COLO668 (cell line): Measurements from ENCODE around the gene KCNJ6.
A peak's percentile ranks its signal among the peaks of the same experiment; 100 is the strongest.
"Not testable (repeated sequence)": the region's sequence is repeated elsewhere in the genome, so short reads cannot be mapped to it uniquely, and the experiment has no call there.

Experiments used
- DNase-seq: peaks from one replicate; lab custom pipeline; 2025; ENCODE audit not compliant: unreplicated experiment; lab: John Stamatoyannopoulos, UW

KCNJ6 gene

GRCh38 chr21:37916310-37917051 is at the start of gene KCNJ6:
Gene KCNJ6, minus strand, starts transcription at chr21:37916457. Its CDS starts 75,775 bp downstream, at chr21:37840682.
- peak; percentile 94 for DNase-seq

GRCh38 chr21:37965088-37965805 is 49.0 kb upstream of the KCNJ6 start:
- no peak for DNase-seq

GRCh38 chr21:37958537-37958936 is 42.3 kb upstream of the KCNJ6 start:
- DNase-seq: no peak

- no peak for DNase-seq
Observed at GRCh38 chr21:37956772-37957171, 40.5 kb upstream of the KCNJ6 start.

GRCh38 chr21:37945036-37945435 is 28.8 kb upstream of the KCNJ6 start:
- no peak for DNase-seq

- no peak for DNase-seq
Observed at GRCh38 chr21:37944496-37944895, 28.2 kb upstream of the KCNJ6 start.

GRCh38 chr21:37940691-37941090 is 24.4 kb upstream of the KCNJ6 start:
- no peak for DNase-seq

GRCh38 chr21:37939838-37940237 is 23.6 kb upstream of the KCNJ6 start:
- no peak for DNase-seq

- no peak for DNase-seq
Observed at GRCh38 chr21:37939251-37939650, 23.0 kb upstream of the KCNJ6 start.

GRCh38 chr21:37937668-37938067 is 21.4 kb upstream of the KCNJ6 start:
- no peak for DNase-seq

- no peak for DNase-seq
Observed at GRCh38 chr21:37936010-37936785, 19.9 kb upstream of the KCNJ6 start.

GRCh38 chr21:37932936-37933335 is 16.7 kb upstream of the KCNJ6 start:
- no peak for DNase-seq

GRCh38 chr21:37927711-37928110 is 11.5 kb upstream of the KCNJ6 start:
- DNase-seq: no peak

GRCh38 chr21:37921091-37921490 is 4.8 kb upstream of the KCNJ6 start:
- no peak for DNase-seq

GRCh38 chr21:37920302-37920701 is 4.0 kb upstream of the KCNJ6 start:
- not testable (repeated sequence) for DNase-seq

GRCh38 chr21:37917612-37918011 is 1.4 kb upstream of the KCNJ6 start:
- no peak for DNase-seq

GRCh38 chr21:37915941-37916309 is 332 bp downstream of the KCNJ6 start:
- peak; percentile 87 for DNase-seq

- DNase-seq: peak; percentile 74
Observed at GRCh38 chr21:37915497-37915911, 753 bp downstream of the KCNJ6 start.

GRCh38 chr21:37912616-37913015 is 3.6 kb downstream of the KCNJ6 start:
- DNase-seq: no peak

GRCh38 chr21:37909936-37910335 is 6.3 kb downstream of the KCNJ6 start:
- DNase-seq: no peak

- DNase-seq: no peak
Observed at GRCh38 chr21:37908691-37909090, 7.6 kb downstream of the KCNJ6 start.

GRCh38 chr21:37907076-37907475 is 9.2 kb downstream of the KCNJ6 start:
- DNase-seq: no peak
